DND-41 (cell line): Measurements from ENCODE around the gene TNC.

Source experiments
- ATAC-seq: fragments of 200-7000 bp; cut with Tn5 transposase; 3 replicates; pipeline ENCODE4 v1.9.1; 2021; ENCODE audit warnings: low read depth; ENCODE audit not compliant: insufficient read depth
- DNase-seq: peaks from one replicate; pipeline ENCODE4 v3.0.0-alpha.2; 2020
- H2AFZ ChIP-seq: 2 replicates; pipeline ENCODE4 v1.6.0; 2012; ENCODE audit warnings: low read depth, low read length
- H3K27ac ChIP-seq: 2 replicates; pipeline ENCODE4 v1.5.1; 2012; ENCODE audit warnings: low read length, inconsistent platforms
- H3K27me3 ChIP-seq: fragments of 200-600 bp; sonication (generic); 2 replicates; pipeline ENCODE4 v1.6.0; 2012; ENCODE audit warnings: low read length, mild to moderate bottlenecking, inconsistent platforms; ENCODE audit not compliant: insufficient read depth, poor library complexity
- H3K36me3 ChIP-seq: 2 replicates; pipeline ENCODE4 v1.5.1; 2012; ENCODE audit warnings: low read length, inconsistent platforms; ENCODE audit not compliant: insufficient read depth
- H3K4me1 ChIP-seq: 2 replicates; pipeline ENCODE4 v1.5.1; 2012; ENCODE audit warnings: mild to moderate bottlenecking, low read length; ENCODE audit not compliant: insufficient read depth
- H3K4me2 ChIP-seq: 2 replicates; pipeline ENCODE4 v1.6.0; 2012; ENCODE audit warnings: mild to moderate bottlenecking, moderate library complexity, low read length, inconsistent platforms; ENCODE audit not compliant: insufficient read depth
- H3K4me3 ChIP-seq, 2 experiments: fragments of 200-600 bp in 1 of 2; shearing (Covaris generic) in 1 of 2; 2 replicates each; pipeline ENCODE4 v1.5.1; 2012 to 2016; ENCODE audit warnings: inconsistent platforms in 2 of 2, low read length in 2 of 2, mild to moderate bottlenecking in 2 of 2, low read depth in 1 of 2, moderate library complexity in 1 of 2
- H3K79me2 ChIP-seq: 2 replicates; pipeline ENCODE4 v1.6.0; 2012; ENCODE audit warnings: low read length, inconsistent platforms; ENCODE audit not compliant: insufficient read depth
- H3K9ac ChIP-seq: 2 replicates; pipeline ENCODE4 v1.6.0; 2012; ENCODE audit warnings: low read depth, mild to moderate bottlenecking, inconsistent platforms, low read length, moderate library complexity
- H3K9me3 ChIP-seq: 2 replicates; pipeline ENCODE4 v1.5.1; 2012; ENCODE audit warnings: low read length, moderate library complexity, mild to moderate bottlenecking, inconsistent platforms; ENCODE audit not compliant: insufficient read depth, severe bottlenecking
- H4K20me1 ChIP-seq: 2 replicates; pipeline ENCODE4 v1.6.0; 2012; ENCODE audit warnings: low read length; ENCODE audit not compliant: insufficient read depth
- CTCF ChIP-seq: IDR thresholded peaks from 2 replicates; pipeline ENCODE4 v1.5.1; 2012; ENCODE audit warnings: borderline replicate concordance, low read length, moderate library complexity, mild to moderate bottlenecking; ENCODE audit not compliant: poor library complexity, severe bottlenecking; ENCODE audit errors: extremely low read depth
- EZH2 ChIP-seq: IDR thresholded peaks from 3 replicates; pipeline ENCODE4 v1.6.1; 2012; ENCODE audit warnings: borderline replicate concordance, low read depth, mild to moderate bottlenecking, moderate library complexity, low read length, inconsistent platforms; ENCODE audit not compliant: severe bottlenecking

Gene TNC

GRCh38 chr9:115093520-115093919, 24.4 kb downstream of the TNC start:
- Histone ChIP-seq H2AFZ (no peak overlapping the region), H3K79me2 (no peaks in the 10 kb centered on the region), H3K27ac (no peak overlapping the region), H3K4me2 (no peak overlapping the region), H3K4me3 (no peak overlapping the region), H3K9me3 (no peaks in the 10 kb centered on the region), H3K9ac (no peak overlapping the region), H4K20me1 (no peaks in the 10 kb centered on the region), H3K27me3 (peaks cover 4% of the 10 kb centered on the region), H3K4me1 (no peaks in the 10 kb centered on the region), H3K36me3 (no peaks in the 10 kb centered on the region)
- no peak for TF ChIP-seq EZH2
- TF ChIP-seq CTCF = no peak
- DNase-seq = no peak
- ATAC-seq = no peak

GRCh38 chr9:115090486-115090885, 27.5 kb downstream of the TNC start:
- DNase-seq (no peak), ATAC-seq (no peak)
- H3K9ac ChIP-seq = no peak overlapping the region
- H2AFZ ChIP-seq = no peak overlapping the region
- no peaks in the 10 kb centered on the region for H4K20me1 ChIP-seq
- H3K4me1 ChIP-seq = no peaks in the 10 kb centered on the region
- H3K4me2 ChIP-seq = no peak overlapping the region
- H3K27me3 ChIP-seq = peaks cover 4% of the 10 kb centered on the region
- H3K27ac ChIP-seq = no peak overlapping the region
- no peaks in the 10 kb centered on the region for H3K9me3 ChIP-seq
- no peak for TF ChIP-seq EZH2
- TF ChIP-seq CTCF = no peak
- no peaks in the 10 kb centered on the region for H3K79me2 ChIP-seq
- H3K4me3 ChIP-seq = no peak overlapping the region
- H3K36me3 ChIP-seq = no peaks in the 10 kb centered on the region

- Histone ChIP-seq H4K20me1 (no peaks in the 10 kb centered on the region), H3K9me3 (no peaks in the 10 kb centered on the region), H2AFZ (no peak overlapping the region), H3K4me3 (no peak overlapping the region), H3K27ac (no peak overlapping the region), H3K4me1 (no peaks in the 10 kb centered on the region), H3K27me3 (peaks cover 2% of the 10 kb centered on the region), H3K79me2 (no peaks in the 10 kb centered on the region), H3K4me2 (no peak overlapping the region), H3K9ac (no peak overlapping the region), H3K36me3 (no peaks in the 10 kb centered on the region)
- TF ChIP-seq EZH2 (no peak), CTCF (no peak)
- DNase-seq (no peak), ATAC-seq (no peak)
Observed at GRCh38 chr9:115088860-115089259, 29.1 kb downstream of the TNC start.

GRCh38 chr9:115086886-115087285, 31.1 kb downstream of the TNC start:
- H3K4me2 ChIP-seq = no peak overlapping the region
- no peaks in the 10 kb centered on the region for H3K36me3 ChIP-seq
- ATAC-seq = no peak

More at GRCh38 chr9:115086886-115087285, 31.1 kb downstream of the TNC start:
- no peaks in the 10 kb centered on the region for H3K9me3 ChIP-seq
- H3K9ac ChIP-seq = no peak overlapping the region
- no peak overlapping the region for H3K4me3 ChIP-seq
- no peak for DNase-seq
- no peaks in the 10 kb centered on the region for H4K20me1 ChIP-seq
- no peaks in the 10 kb centered on the region for H3K27me3 ChIP-seq
- H3K4me1 ChIP-seq = no peaks in the 10 kb centered on the region
- no peak overlapping the region for H2AFZ ChIP-seq
- H3K27ac ChIP-seq = no peak overlapping the region
- H3K79me2 ChIP-seq = no peaks in the 10 kb centered on the region
- TF ChIP-seq CTCF (no peak), EZH2 (no peak)
